Measurements from ENCODE around the gene CNOT3. TPM values are rescaled to one million over a fixed set of nuclear protein-coding genes. Genes with fewer than 3 reads are reported as not detected.

Gene CNOT3
- total RNA-seq (2022), result 77.7 and 82.1 TPM in 2 replicates
- Bru-seq, nascent RNA, result percentile 76 among the genes with signal in this experiment
- BruChase-seq, experiment 1, labeled RNA remaining after a 2-hour chase, result percentile 81 among the genes with signal in this experiment
- BruChase-seq, experiment 2, labeled RNA remaining after a 6-hour chase, result percentile 87 among the genes with signal in this experiment
- long read RNA-seq, full-length matches to known transcripts, result 37 of 93 reads
- long read RNA-seq, partial matches to known transcripts, result 27 of 93 reads
- long read RNA-seq, other reads (novel, unspliced or antisense), result 29 of 93 reads

DNA sequence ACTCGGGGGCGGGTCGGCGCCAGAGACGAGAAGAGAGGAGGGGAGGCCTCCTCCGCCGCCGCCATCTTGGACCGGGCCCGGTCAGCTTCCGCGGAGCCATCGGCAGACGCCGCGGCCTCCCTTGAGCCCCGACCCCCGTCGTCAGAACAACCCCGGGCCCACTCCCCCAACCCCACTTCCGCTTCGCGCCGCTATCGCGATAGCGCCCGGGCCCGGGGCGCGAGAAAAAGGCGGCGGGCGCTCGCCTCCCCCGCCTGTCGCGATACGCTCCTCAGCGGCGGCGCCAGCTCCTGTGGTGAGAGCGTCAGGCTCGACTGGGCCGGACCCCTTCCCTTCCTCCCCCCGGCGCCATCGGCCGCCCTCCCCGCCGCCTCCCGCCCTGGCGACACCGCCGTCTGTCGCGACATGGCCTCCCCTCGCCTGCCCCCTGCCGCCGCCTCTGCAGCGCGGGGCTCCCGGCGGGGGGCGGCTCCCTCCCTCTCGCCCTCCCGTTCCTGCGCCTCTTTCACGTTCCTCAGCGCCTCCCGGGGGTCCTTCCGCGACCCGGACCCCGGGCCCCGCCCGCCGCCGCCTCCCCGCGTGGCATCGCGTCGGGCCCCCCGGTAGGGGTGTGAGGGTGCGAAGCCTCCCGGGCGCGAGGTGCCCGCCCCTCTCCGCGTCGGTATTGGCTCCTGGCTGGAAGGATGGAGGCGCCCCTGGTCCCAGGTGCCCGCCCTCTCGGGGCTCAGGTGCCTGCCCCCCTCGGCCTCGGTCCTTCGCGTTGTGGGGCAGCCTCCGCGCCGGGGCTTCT, at the start of gene CNOT3:
Gene CNOT3 (plus strand): TSS at position 64 of the 790 bp plus-strand sequence. CDS start 5,217 bp downstream, outside the sequence.
- Mint-ChIP-seq H3K36me3 (ENCODE audit: insufficient read depth, unreplicated experiment) (peaks cover 54% of the 10 kb centered on the region), H3K9me3 (ENCODE audit: unreplicated experiment) (no peaks in the 10 kb centered on the region), H3K27ac (ENCODE audit: unreplicated experiment) (peak within 1 kb of the TSS; percentile 82), H3K4me1 (ENCODE audit: low read depth, unreplicated experiment) (peaks cover 14% of the 10 kb centered on the region), H3K4me3 (ENCODE audit: unreplicated experiment) (peak within 1 kb of the TSS; percentile 88), H3K27me3 (ENCODE audit: insufficient read depth, unreplicated experiment) (no peaks in the 10 kb centered on the region)
- CTCF ChIA-PET, result interaction anchor here (0.9 to 1.8 kb wide), 12 partner anchors 14 to 345 kb away, joined by 3 to 16 read pairs (median 6); partner anchors contain the start of genes LENG1, MBOAT7, PRKCG and PRPF31
- intact Hi-C loops (cut with micrococcal nuclease; ENCODE audit: unreplicated experiment), result loop anchor here (1.0 to 5.0 kb wide), 6 partner anchors 21 to 271 kb away; partner anchors contain the start of genes LENG1, MYADM, NDUFA3 and PRPF31
- TF ChIP-seq CTCF (IDR thresholded peaks at IDR 0.05; ENCODE audit: insufficient read depth in 1 of 2, low read depth in 1 of 2, low read length in 1 of 2, severe bottlenecking in 1 of 2, unreplicated experiment in 1 of 2), result no peak
- Histone ChIP-seq H3K4me1 (peaks cover 9% of the 10 kb centered on the region), H3K27me3 (replicated peaks; ENCODE audit: control insufficient read depth, insufficient read depth, low read length) (no peaks in the 10 kb centered on the region), H3K9me3 (no peaks in the 10 kb centered on the region), H3K4me3 (ENCODE audit: low read depth, low read length) (peak within 1 kb of the TSS; percentile 96), H3K36me3 (ENCODE audit: control insufficient read depth, insufficient read depth, low read length) (0 out of 2 replicates have a peak, but pooled peaks cover 1% of the 10 kb centered on the region)
- BruUV-seq (replicated peaks), result no TSS peak
- POLR2A ChIA-PET, result interaction anchor here (0.6 to 2.2 kb wide), 19 partner anchors 8 to 1412 kb away, joined by 3 to 58 read pairs (median 6); partner anchors contain the start of genes LENG1, LENG9, MBOAT7 and MYADM
- DNase-seq, result no peak

DNA sequence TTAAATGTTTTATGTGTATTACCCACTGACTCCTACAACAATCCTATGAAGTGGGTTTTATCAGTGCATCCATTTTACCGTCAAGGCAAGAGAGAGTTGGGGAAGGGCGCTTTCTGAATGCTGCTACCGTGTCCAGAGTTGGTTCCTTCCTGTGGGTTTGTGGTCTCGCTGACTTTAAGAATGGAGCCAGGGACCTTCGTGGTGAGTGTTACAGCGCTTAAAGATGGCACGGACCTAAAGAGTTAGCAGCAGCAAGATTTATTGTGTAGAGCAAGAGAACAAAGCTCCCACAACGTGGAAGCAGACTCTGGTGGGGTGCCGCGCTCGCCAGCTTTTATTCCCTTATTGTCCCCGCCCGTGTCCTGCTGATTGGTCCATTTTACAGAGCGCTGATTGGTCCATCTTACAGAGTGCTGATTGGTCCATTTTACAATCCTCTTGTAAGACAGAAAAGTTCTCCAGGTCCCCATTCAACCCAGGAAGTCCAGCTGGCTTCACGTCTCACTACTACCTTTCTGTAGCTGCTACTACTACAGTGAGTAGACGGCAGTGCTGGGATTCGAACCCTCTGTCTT, 43.0 kb upstream of the CNOT3 start:
- Histone ChIP-seq H3K36me3 (ENCODE audit: control insufficient read depth, insufficient read depth, low read length) (no peaks in the 10 kb centered on the region), H3K4me1 (peaks cover 13% of the 10 kb centered on the region), H3K4me3 (ENCODE audit: low read depth, low read length) (no peak overlapping the region), H3K27me3 (replicated peaks; ENCODE audit: control insufficient read depth, insufficient read depth, low read length) (no peaks in the 10 kb centered on the region), H3K9me3 (no peaks in the 10 kb centered on the region; the same call in 1 of the 2 replicates)
- ChIA-PET CTCF (no interaction called here), POLR2A (no interaction called here)
- Mint-ChIP-seq H3K9me3 (ENCODE audit: unreplicated experiment) (peaks cover 9% of the 10 kb centered on the region), H3K36me3 (ENCODE audit: insufficient read depth, unreplicated experiment) (no peaks in the 10 kb centered on the region), H3K27me3 (ENCODE audit: insufficient read depth, unreplicated experiment) (peaks cover 7% of the 10 kb centered on the region), H3K4me1 (ENCODE audit: low read depth, unreplicated experiment) (peaks cover 7% of the 10 kb centered on the region), H3K27ac (ENCODE audit: unreplicated experiment) (no peak overlapping the region), H3K4me3 (ENCODE audit: unreplicated experiment) (no peak overlapping the region)
- no TSS peak for BruUV-seq (replicated peaks)
- TF ChIP-seq CTCF (IDR thresholded peaks at IDR 0.05; ENCODE audit: insufficient read depth in 1 of 2, low read depth in 1 of 2, low read length in 1 of 2, severe bottlenecking in 1 of 2, unreplicated experiment in 1 of 2), result no peak
- intact Hi-C loops (cut with micrococcal nuclease; ENCODE audit: unreplicated experiment), result no loop called here
- DNase-seq, result no peak

All from Caco-2 (cell line).